Mucosa of descending colon (tissue), 3 donors: Measurements from ENCODE around the gene KIRREL3. TPM values are rescaled to one million over a fixed set of nuclear protein-coding genes. Genes with fewer than 3 reads are reported as not detected.

ENCODE experiments used
- ATAC-seq: fragments of 200-7000 bp; cut with Tn5 transposase; one replicate; pipeline ENCODE4 v1.9.1; 2020; ENCODE audit warnings: mild to moderate bottlenecking, moderate library complexity
- DNase-seq, 3 donors: peaks; one replicate each; pipeline ENCODE4 v3.0.0-alpha.2; 2020
- H3K36me3 ChIP-seq: fragments of 200-600 bp; one replicate; pipeline ENCODE4 v1.8.0; 2021; ENCODE audit warnings: low read depth, mild to moderate bottlenecking
- H3K4me1 ChIP-seq: fragments of 200-600 bp; one replicate; pipeline ENCODE4 v1.8.0; 2021; ENCODE audit warnings: low read depth, mild to moderate bottlenecking
- H3K4me3 ChIP-seq: fragments of 200-600 bp; one replicate; pipeline ENCODE4 v1.8.0; 2021; ENCODE audit warnings: mild to moderate bottlenecking
- H3K9me3 ChIP-seq: fragments of 200-600 bp; one replicate; pipeline ENCODE4 v1.8.0; 2021; ENCODE audit warnings: mild to moderate bottlenecking
- CTCF ChIP-seq: fragments of 200-600 bp; IDR thresholded peaks from one replicate; pipeline ENCODE4 v1.8.0; 2022; ENCODE audit warnings: antibody characterized with exemption, mild to moderate bottlenecking
- intact Hi-C, 2 donors: fragments of 100-400 bp; cut with DNase I in 1 of 2; cut with micrococcal nuclease in 1 of 2; formaldehyde crosslinking; loops; one replicate each; pipeline versions ENCODE4 v1.11.0 to v1.11.1; 2022; cut with DNase I, micrococcal nuclease
- total RNA-seq, 3 donors: library from RNA; stranded (reverse); fragmentation: NEBNext Ultra II Directional in 2 of 3; extraction: Animal tissue kit (Norgen Biotek cat#: 25700) in 2 of 3; gene quantifications; one replicate each; pipeline versions ENCODE4 v1.2.1 to v1.2.4, GENCODE V29; 2021 to 2023
- donor health status: DM: no; HTN: no; CAD: no; lungs with moderate emphysema.
- donor health status: DM: no; HTN: no; CAD: no.
- donor health status: DM: no; HTN: yes; CAD: no.

KIRREL3 gene
- total RNA-seq, 3 donors from 2014 or later: 0.23 to 2.4 (median 0.70) TPM

- DNase-seq (no peak), ATAC-seq (no peak)
- H3K4me1 ChIP-seq: no peaks in the 10 kb centered on the region
- TF ChIP-seq CTCF: no peak
- intact Hi-C loops: no loop called here
- no peaks in the 10 kb centered on the region for H3K36me3 ChIP-seq
- no peak overlapping the region for H3K4me3 ChIP-seq
- H3K9me3 ChIP-seq: no peaks in the 10 kb centered on the region
Observed at GRCh38 chr11:126694065-126694625, 306.4 kb downstream of the KIRREL3 start.

- intact Hi-C loops: no loop called here
- Histone ChIP-seq H3K4me1 (no peaks in the 10 kb centered on the region), H3K4me3 (no peak overlapping the region), H3K9me3 (no peaks in the 10 kb centered on the region), H3K36me3 (no peaks in the 10 kb centered on the region)
- TF ChIP-seq CTCF: no peak
- DNase-seq (no peak), ATAC-seq (no peak)
Observed at GRCh38 chr11:126687477-126687876, 313.1 kb downstream of the KIRREL3 start.

GRCh38 chr11:126686938-126687337 is 313.6 kb downstream of the KIRREL3 start:
- DNase-seq: no peak
- Histone ChIP-seq H3K4me3 (no peak overlapping the region), H3K9me3 (no peaks in the 10 kb centered on the region), H3K4me1 (no peaks in the 10 kb centered on the region), H3K36me3 (no peaks in the 10 kb centered on the region)
- intact Hi-C loops: no loop called here
- TF ChIP-seq CTCF: no peak
- no peak for ATAC-seq

GRCh38 chr11:126683766-126684728 is 316.5 kb downstream of the KIRREL3 start:
- no peaks in the 10 kb centered on the region for H3K36me3 ChIP-seq
- no peaks in the 10 kb centered on the region for H3K4me1 ChIP-seq
- no peak for ATAC-seq
- H3K9me3 ChIP-seq: no peaks in the 10 kb centered on the region
- intact Hi-C loops: no loop called here
- TF ChIP-seq CTCF: no peak
- DNase-seq: no peak
- no peak overlapping the region for H3K4me3 ChIP-seq

GRCh38 chr11:126682590-126682989 is 318.0 kb downstream of the KIRREL3 start:
- ATAC-seq (no peak), DNase-seq (no peak)
- Histone ChIP-seq H3K36me3 (no peaks in the 10 kb centered on the region), H3K4me3 (no peak overlapping the region), H3K4me1 (no peaks in the 10 kb centered on the region), H3K9me3 (no peaks in the 10 kb centered on the region)
- intact Hi-C loops: no loop called here
- no peak for TF ChIP-seq CTCF
